ENCODE results near the gene PCGF6. TPM values are rescaled to one million over a fixed set of nuclear protein-coding genes. Genes with fewer than 3 reads are reported as not detected.

Gene PCGF6
- total RNA-seq: 10 to 100 TPM in 3 of 4 donors, 1 to 10 TPM in 1; 9.4 to 17.3 (median 12.4) TPM

- ATAC-seq (ENCODE audit: low FRiP score) (peak; percentile 95), DNase-seq (ENCODE audit: low spot score) (peak; percentile 31)
- TF ChIP-seq CTCF (IDR thresholded peaks at IDR 0.05): no peak
These were observed at the start of gene PCGF6 for GRCh38 chr10:103350517-103351260. Gene PCGF6, minus strand, starts transcription at chr10:103351140. Its CDS starts 74 bp downstream, at chr10:103351066.

- DNase-seq (ENCODE audit: low spot score) (no peak), ATAC-seq (ENCODE audit: low FRiP score) (no peak)
- TF ChIP-seq CTCF (IDR thresholded peaks at IDR 0.05): no peak
These were observed 46.4 kb upstream of the PCGF6 start for GRCh38 chr10:103397191-103397825.

- TF ChIP-seq CTCF (IDR thresholded peaks at IDR 0.05): no peak
- peak; percentile 33 for ATAC-seq (ENCODE audit: low FRiP score)
These were observed 45.8 kb upstream of the PCGF6 start for GRCh38 chr10:103396789-103397087.

GRCh38 chr10:103396067-103396788 lies 45.3 kb upstream of the PCGF6 start, which contains the start of the genes ATP5MK and PDCD11:
Gene ATP5MK, minus strand, starts transcription at chr10:103396475. Its CDS starts 4,018 bp downstream, at chr10:103392457.
Gene PDCD11, plus strand, starts transcription at chr10:103396626. Its CDS starts 1,801 bp downstream, at chr10:103398427.
- ATAC-seq (ENCODE audit: low FRiP score) (peak; percentile 100), DNase-seq (ENCODE audit: low spot score) (peak; percentile 97)
- no peak for TF ChIP-seq CTCF (IDR thresholded peaks at IDR 0.05)

More at GRCh38 chr10:103396789-103397087, 45.8 kb upstream of the PCGF6 start:
- no peak for DNase-seq (ENCODE audit: low spot score)

GRCh38 chr10:103395754-103396066 lies 44.8 kb upstream of the PCGF6 start:
- DNase-seq (ENCODE audit: low spot score) (no peak), ATAC-seq (ENCODE audit: low FRiP score) (no peak)
- no peak for TF ChIP-seq CTCF (IDR thresholded peaks at IDR 0.05)

- ATAC-seq (ENCODE audit: low FRiP score) (no peak), DNase-seq (ENCODE audit: low spot score) (no peak)
- no peak for TF ChIP-seq CTCF (IDR thresholded peaks at IDR 0.05)
These were observed 43.2 kb upstream of the PCGF6 start for GRCh38 chr10:103394180-103394579.

Measured in omental fat pad (tissue), 4 donors.